Measurements from ENCODE around the gene CCDC54.

- no peak for TF ChIP-seq POLR2A (IDR thresholded peaks at IDR 0.05)
- TF ChIP-seq CTCF (IDR thresholded peaks at IDR 0.05): no peak
Measured at GRCh38 chr3:107411779-107412178, 34.5 kb downstream of the CCDC54 start.
